ENCODE data around the gene TNFAIP8L3. TPM values are rescaled to one million over a fixed set of nuclear protein-coding genes. Genes with fewer than 3 reads are reported as not detected.

TNFAIP8L3 gene
- total and polyA plus RNA-seq, 9 of the 15 experiments (the other 6 are each of a cell fraction or from before 2014, with no cell fraction given), result 0.13 TPM; not detected in 8

DNA sequence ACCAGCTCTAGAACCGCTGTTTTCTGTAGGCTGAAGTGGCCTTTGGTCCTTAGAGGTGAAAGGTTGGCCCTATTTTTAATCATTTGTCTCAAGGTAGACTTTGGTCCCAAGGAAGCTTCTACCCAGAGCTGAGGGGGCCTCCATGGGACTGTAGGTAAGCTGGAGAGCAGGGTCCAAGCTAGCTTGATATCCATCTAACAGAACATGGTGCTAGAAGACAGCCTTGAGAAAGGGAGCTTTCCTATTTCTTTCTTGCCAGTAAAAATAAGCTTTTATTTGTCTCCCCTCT lies 3.6 kb upstream of the TNFAIP8L3 start (continued):
- TF ChIP-seq, protein P1, sequence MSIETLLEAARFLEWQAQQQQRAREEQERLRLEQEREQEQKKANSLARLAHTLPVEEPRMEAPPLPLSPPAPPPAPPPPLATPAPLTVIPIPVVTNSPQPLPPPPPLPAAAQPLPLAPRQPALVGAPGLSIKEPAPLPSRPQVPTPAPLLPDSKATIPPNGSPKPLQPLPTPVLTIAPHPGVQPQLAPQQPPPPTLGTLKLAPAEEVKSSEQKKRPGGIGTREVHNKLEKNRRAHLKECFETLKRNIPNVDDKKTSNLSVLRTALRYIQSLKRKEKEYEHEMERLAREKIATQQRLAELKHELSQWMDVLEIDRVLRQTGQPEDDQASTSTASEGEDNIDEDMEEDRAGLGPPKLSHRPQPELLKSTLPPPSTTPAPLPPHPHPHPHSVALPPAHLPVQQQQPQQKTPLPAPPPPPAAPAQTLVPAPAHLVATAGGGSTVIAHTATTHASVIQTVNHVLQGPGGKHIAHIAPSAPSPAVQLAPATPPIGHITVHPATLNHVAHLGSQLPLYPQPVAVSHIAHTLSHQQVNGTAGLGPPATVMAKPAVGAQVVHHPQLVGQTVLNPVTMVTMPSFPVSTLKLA (conservative IDR thresholded peaks at IDR 0.05), result no peak
- no peak for TF ChIP-seq NBN (IDR thresholded peaks at IDR 0.05; ENCODE audit: low read depth)
- no peak for TF ChIP-seq XRCC3 (IDR thresholded peaks at IDR 0.05)
- TF ChIP-seq HDAC8 (tag; IDR thresholded peaks at IDR 0.05), result no peak
- no peak for TF ChIP-seq ETV5 (CRISPR knock-in tag; IDR thresholded peaks at IDR 0.05; ENCODE audit: low read depth)
- TF ChIP-seq, protein P2, sequence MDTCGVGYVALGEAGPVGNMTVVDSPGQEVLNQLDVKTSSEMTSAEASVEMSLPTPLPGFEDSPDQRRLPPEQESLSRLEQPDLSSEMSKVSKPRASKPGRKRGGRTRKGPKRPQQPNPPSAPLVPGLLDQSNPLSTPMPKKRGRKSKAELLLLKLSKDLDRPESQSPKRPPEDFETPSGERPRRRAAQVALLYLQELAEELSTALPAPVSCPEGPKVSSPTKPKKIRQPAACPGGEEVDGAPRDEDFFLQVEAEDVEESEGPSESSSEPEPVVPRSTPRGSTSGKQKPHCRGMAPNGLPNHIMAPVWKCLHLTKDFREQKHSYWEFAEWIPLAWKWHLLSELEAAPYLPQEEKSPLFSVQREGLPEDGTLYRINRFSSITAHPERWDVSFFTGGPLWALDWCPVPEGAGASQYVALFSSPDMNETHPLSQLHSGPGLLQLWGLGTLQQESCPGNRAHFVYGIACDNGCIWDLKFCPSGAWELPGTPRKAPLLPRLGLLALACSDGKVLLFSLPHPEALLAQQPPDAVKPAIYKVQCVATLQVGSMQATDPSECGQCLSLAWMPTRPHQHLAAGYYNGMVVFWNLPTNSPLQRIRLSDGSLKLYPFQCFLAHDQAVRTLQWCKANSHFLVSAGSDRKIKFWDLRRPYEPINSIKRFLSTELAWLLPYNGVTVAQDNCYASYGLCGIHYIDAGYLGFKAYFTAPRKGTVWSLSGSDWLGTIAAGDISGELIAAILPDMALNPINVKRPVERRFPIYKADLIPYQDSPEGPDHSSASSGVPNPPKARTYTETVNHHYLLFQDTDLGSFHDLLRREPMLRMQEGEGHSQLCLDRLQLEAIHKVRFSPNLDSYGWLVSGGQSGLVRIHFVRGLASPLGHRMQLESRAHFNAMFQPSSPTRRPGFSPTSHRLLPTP (IDR thresholded peaks at IDR 0.05; ENCODE audit: borderline replicate concordance, extremely low read depth, insufficient read length), result no peak
- no peak for TF ChIP-seq GABPB2 (CRISPR knock-in tag; conservative IDR thresholded peaks at IDR 0.05)
- no peak for TF ChIP-seq NUFIP1 (IDR thresholded peaks at IDR 0.05; ENCODE audit: partially characterized antibody)

All from K562 (cell line).